Measurements from ENCODE around the gene PEX14.

PEX14 gene

DNA sequence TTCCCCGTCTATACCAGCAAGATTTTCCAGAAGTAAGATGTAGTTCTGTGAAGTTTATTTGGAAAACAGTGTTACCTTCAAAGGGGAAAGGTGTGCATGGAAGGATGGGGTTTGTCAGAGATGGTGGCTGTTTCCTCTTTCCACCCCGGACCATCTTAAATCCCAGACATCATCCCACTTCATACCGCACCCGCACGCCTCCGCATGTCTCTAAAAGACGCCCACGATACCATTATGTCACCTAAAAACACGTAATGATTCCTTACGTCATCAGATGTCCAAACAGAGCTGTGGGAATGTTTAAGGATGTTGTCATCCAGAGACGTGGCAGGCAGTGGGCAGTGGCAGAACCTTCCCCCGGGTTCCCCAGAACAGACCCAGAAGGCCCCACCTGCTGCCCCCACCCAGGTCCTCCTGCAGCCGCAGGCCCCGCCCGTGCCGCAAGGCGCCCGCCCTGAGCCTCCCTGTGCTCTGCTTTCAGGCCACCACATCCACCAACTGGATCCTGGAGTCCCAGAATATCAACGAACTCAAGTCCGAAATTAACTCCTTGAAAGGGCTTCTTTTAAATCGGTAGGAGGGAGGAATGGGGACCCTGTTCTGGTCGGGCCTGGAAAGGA is 152.2 kb downstream of the PEX14 start:
- Histone ChIP-seq H3K27me3 (ENCODE audit: insufficient read depth, poor library complexity, severe bottlenecking) (no peaks in the 10 kb centered on the region), H3K27ac (replicated peaks) (no peak overlapping the region), H3K4me3 (replicated peaks; ENCODE audit: insufficient read depth, low read length) (no peak overlapping the region)
- TF ChIP-seq POLR2AphosphoS5 (IDR thresholded peaks at IDR 0.05; ENCODE audit: low read depth) = no peak
- TF ChIP-seq GABPA (IDR thresholded peaks at IDR 0.05; ENCODE audit: low read depth) = no peak
- TF ChIP-seq, protein P1, sequence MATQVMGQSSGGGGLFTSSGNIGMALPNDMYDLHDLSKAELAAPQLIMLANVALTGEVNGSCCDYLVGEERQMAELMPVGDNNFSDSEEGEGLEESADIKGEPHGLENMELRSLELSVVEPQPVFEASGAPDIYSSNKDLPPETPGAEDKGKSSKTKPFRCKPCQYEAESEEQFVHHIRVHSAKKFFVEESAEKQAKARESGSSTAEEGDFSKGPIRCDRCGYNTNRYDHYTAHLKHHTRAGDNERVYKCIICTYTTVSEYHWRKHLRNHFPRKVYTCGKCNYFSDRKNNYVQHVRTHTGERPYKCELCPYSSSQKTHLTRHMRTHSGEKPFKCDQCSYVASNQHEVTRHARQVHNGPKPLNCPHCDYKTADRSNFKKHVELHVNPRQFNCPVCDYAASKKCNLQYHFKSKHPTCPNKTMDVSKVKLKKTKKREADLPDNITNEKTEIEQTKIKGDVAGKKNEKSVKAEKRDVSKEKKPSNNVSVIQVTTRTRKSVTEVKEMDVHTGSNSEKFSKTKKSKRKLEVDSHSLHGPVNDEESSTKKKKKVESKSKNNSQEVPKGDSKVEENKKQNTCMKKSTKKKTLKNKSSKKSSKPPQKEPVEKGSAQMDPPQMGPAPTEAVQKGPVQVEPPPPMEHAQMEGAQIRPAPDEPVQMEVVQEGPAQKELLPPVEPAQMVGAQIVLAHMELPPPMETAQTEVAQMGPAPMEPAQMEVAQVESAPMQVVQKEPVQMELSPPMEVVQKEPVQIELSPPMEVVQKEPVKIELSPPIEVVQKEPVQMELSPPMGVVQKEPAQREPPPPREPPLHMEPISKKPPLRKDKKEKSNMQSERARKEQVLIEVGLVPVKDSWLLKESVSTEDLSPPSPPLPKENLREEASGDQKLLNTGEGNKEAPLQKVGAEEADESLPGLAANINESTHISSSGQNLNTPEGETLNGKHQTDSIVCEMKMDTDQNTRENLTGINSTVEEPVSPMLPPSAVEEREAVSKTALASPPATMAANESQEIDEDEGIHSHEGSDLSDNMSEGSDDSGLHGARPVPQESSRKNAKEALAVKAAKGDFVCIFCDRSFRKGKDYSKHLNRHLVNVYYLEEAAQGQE (IDR thresholded peaks at IDR 0.05; ENCODE audit: insufficient replicate concordance, low read depth) = no peak
- TF ChIP-seq, protein P2, sequence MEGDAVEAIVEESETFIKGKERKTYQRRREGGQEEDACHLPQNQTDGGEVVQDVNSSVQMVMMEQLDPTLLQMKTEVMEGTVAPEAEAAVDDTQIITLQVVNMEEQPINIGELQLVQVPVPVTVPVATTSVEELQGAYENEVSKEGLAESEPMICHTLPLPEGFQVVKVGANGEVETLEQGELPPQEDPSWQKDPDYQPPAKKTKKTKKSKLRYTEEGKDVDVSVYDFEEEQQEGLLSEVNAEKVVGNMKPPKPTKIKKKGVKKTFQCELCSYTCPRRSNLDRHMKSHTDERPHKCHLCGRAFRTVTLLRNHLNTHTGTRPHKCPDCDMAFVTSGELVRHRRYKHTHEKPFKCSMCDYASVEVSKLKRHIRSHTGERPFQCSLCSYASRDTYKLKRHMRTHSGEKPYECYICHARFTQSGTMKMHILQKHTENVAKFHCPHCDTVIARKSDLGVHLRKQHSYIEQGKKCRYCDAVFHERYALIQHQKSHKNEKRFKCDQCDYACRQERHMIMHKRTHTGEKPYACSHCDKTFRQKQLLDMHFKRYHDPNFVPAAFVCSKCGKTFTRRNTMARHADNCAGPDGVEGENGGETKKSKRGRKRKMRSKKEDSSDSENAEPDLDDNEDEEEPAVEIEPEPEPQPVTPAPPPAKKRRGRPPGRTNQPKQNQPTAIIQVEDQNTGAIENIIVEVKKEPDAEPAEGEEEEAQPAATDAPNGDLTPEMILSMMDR (IDR thresholded peaks at IDR 0.05; ENCODE audit: insufficient read depth, low read length) = no peak
- no peak for TF ChIP-seq SPI1 (IDR thresholded peaks at IDR 0.05; ENCODE audit: borderline replicate concordance, low read depth)
- DNase-seq (ENCODE audit: low read depth in 1 of 2, low spot score in 1 of 2) = no peak

DNA sequence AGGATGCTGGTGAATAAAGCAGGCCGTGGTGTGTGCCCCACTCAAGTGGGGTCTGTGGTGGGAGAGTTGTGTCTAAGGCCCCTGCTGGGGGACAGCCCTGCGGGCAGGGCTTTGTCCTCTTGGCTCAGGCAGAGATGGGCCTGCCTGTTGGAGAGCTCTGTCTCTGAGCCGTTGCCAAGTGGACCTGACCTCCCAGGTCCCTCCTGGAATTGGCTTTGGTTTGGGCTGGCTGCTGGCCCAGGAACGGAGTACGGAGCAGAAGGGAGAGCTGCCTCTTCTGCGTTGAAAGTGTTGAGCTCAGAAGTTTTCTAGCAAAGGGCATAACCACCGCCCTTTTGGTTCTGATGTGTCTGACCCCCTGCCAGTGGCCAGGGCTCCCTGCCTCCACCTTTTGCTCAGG is 153.9 kb downstream of the PEX14 start:
- no peak for DNase-seq (ENCODE audit: low read depth in 1 of 2, low spot score in 1 of 2)

DNA sequence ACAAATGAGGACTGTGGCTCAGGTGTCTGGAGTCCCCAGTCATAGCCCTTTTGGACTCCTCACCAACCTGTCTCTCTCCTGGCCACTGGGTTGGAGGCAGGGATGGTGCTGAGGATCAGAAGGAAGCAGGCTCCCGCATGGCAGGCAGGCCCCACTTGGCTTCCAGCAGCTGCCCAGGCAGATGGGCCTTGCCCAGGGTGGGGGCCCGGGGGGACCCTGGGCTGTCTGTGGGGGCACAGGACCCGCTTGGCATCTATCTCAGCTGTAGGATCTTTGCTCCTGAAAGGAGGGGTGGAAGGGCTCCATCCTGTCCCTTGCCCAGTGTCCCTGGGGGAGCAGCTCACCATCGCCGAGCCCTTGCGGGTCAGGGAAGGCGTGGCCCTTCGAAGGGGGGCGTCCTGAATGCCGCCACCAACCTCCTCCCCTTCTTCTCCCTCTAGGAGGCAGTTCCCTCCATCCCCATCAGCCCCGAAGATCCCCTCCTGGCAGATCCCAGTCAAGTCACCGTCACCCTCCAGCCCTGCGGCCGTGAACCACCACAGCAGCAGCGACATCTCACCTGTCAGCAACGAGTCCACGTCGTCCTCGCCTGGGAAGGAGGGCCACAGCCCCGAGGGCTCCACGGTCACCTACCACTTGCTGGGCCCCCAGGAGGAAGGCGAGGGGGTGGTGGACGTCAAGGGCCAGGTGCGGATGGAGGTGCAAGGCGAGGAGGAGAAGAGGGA is 154.5 kb downstream of the PEX14 start:
- H3K4me3 ChIP-seq (replicated peaks; ENCODE audit: insufficient read depth, low read length) = no peak overlapping the region
- no peak for DNase-seq (ENCODE audit: low read depth in 1 of 2, low spot score in 1 of 2)
- TF ChIP-seq, protein P2 (IDR thresholded peaks at IDR 0.05; ENCODE audit: insufficient read depth, low read length) = no peak
- no peak for TF ChIP-seq GABPA (IDR thresholded peaks at IDR 0.05; ENCODE audit: low read depth)
- TF ChIP-seq POLR2AphosphoS5 (IDR thresholded peaks at IDR 0.05; ENCODE audit: low read depth) = no peak
- TF ChIP-seq, protein P1 (IDR thresholded peaks at IDR 0.05; ENCODE audit: insufficient replicate concordance, low read depth) = no peak
- no peak for TF ChIP-seq SPI1 (IDR thresholded peaks at IDR 0.05; ENCODE audit: borderline replicate concordance, low read depth)
- H3K27me3 ChIP-seq (ENCODE audit: insufficient read depth, poor library complexity, severe bottlenecking) = no peaks in the 10 kb centered on the region
- H3K27ac ChIP-seq (replicated peaks) = no peak overlapping the region

More for the DNA sequence above, 153.9 kb downstream of the PEX14 start:
- Histone ChIP-seq H3K27ac (replicated peaks) (no peak overlapping the region), H3K27me3 (ENCODE audit: insufficient read depth, poor library complexity, severe bottlenecking) (no peaks in the 10 kb centered on the region), H3K4me3 (replicated peaks; ENCODE audit: insufficient read depth, low read length) (no peak overlapping the region)
- TF ChIP-seq POLR2AphosphoS5 (IDR thresholded peaks at IDR 0.05; ENCODE audit: low read depth) = no peak
- TF ChIP-seq GABPA (IDR thresholded peaks at IDR 0.05; ENCODE audit: low read depth) = no peak
- TF ChIP-seq, protein P1 (IDR thresholded peaks at IDR 0.05; ENCODE audit: insufficient replicate concordance, low read depth) = no peak
- TF ChIP-seq, protein P2 (IDR thresholded peaks at IDR 0.05; ENCODE audit: insufficient read depth, low read length) = no peak
- TF ChIP-seq SPI1 (IDR thresholded peaks at IDR 0.05; ENCODE audit: borderline replicate concordance, low read depth) = no peak

All from HL-60 (cell line).